Endothelial cell of umbilical vein (primary cell): ENCODE data around the gene MYLK. TPM values are rescaled to one million over a fixed set of nuclear protein-coding genes. Genes with fewer than 3 reads are reported as not detected.

Experiments
- BruUV-seq: library from RNA; stranded (reverse); fragments of 400-500 nt; replicated peaks from 2 replicates; lab custom pipeline; 2021; lab: Mats Ljungman, UMichigan
- CTCF ChIA-PET: fragments of 300-600, 350-600 bp; sonication (Branson Sonifier 250); formaldehyde crosslinking; loops from one replicate; lab custom pipeline; 2021; ENCODE audit warnings: antibody characterized with exemption, inconsistent platforms; lab: Charles Lee
- POLR2A ChIA-PET: fragments of 300-600, 350-600 bp; sonication (Branson Sonifier 250); formaldehyde crosslinking; loops from one replicate; lab custom pipeline; 2021; ENCODE audit warnings: antibody characterized with exemption, inconsistent platforms; lab: Charles Lee
- DNase-seq: peaks from one replicate; pipeline ENCODE4 v3.0.0-alpha.2; 2011; ENCODE audit warnings: low read depth, low spot score
- FAIRE-seq: peaks from 2 replicates; lab custom pipeline; 2011; peaks lifted over from hg19 to GRCh38; lab: Jason Lieb, UNC
- H2AFZ ChIP-seq: 2 replicates; pipeline ENCODE4 v1.6.0; 2012; ENCODE audit warnings: low read depth, low read length, control low read depth, inconsistent platforms
- H3K27ac ChIP-seq: 2 replicates; pipeline ENCODE4 v1.5.1; 2011; ENCODE audit warnings: low read depth, mild to moderate bottlenecking, control low read depth, low read length, moderate library complexity; ENCODE audit not compliant: insufficient read depth
- H3K27me3 ChIP-seq, 2 experiments: 2 replicates each; pipeline versions ENCODE4 v1.6.0 to v1.6.1; 2011; ENCODE audit warnings: low read length in 2 of 2, mixed read lengths in 1 of 2; ENCODE audit not compliant: control insufficient read depth in 2 of 2, insufficient read depth in 2 of 2
- H3K36me3 ChIP-seq, 2 experiments: 2 replicates in 1 of 2; 3 replicates in 1 of 2; pipeline ENCODE4 v1.5.1; 2011; ENCODE audit warnings: low read length in 2 of 2, mild to moderate bottlenecking in 1 of 2, moderate library complexity in 1 of 2; ENCODE audit not compliant: control insufficient read depth in 2 of 2, insufficient read depth in 2 of 2; ENCODE audit errors: extremely low read depth in 1 of 2
- H3K4me1 ChIP-seq: 3 replicates; pipeline ENCODE4 v1.5.1; 2011; ENCODE audit warnings: mild to moderate bottlenecking, low read length; ENCODE audit not compliant: control insufficient read depth, insufficient read depth; ENCODE audit errors: extremely low read depth
- H3K4me2 ChIP-seq: 2 replicates; pipeline ENCODE4 v1.6.1; 2011; ENCODE audit warnings: low read length, control low read depth, mixed read lengths; ENCODE audit not compliant: insufficient read depth
- H3K4me3 ChIP-seq, 3 experiments: fragments of 200-600 bp in 1 of 3; sonication (generic), shearing (Covaris generic) in 1 of 3; replicated peaks in 1 of 3; 2 replicates each; pipeline ENCODE4 v1.5.1; 2011 to 2016; ENCODE audit warnings: control low read depth in 3 of 3, low read length in 3 of 3, mild to moderate bottlenecking in 2 of 3, inconsistent platforms in 1 of 3, low read depth in 1 of 3, moderate library complexity in 1 of 3; ENCODE audit not compliant: insufficient read depth in 1 of 3
- H3K79me2 ChIP-seq: 2 replicates; pipeline ENCODE4 v1.6.0; 2012; ENCODE audit warnings: low read length, inconsistent platforms; ENCODE audit not compliant: control insufficient read depth, insufficient read depth
- H3K9ac ChIP-seq: replicated peaks from 2 replicates; pipeline ENCODE3; 2011; ENCODE audit warnings: low read length, control low read depth; ENCODE audit not compliant: insufficient read depth; ENCODE audit errors: extremely low read depth
- H3K9me1 ChIP-seq: replicated peaks from 3 replicates; pipeline ENCODE4 v1.6.0; 2011; ENCODE audit warnings: mild to moderate bottlenecking, low read length; ENCODE audit not compliant: control insufficient read depth, insufficient read depth; ENCODE audit errors: extremely low read depth
- H3K9me3 ChIP-seq: replicated peaks from 2 replicates; pipeline ENCODE4 v1.5.1; 2012; ENCODE audit warnings: low read length, inconsistent platforms; ENCODE audit not compliant: control insufficient read depth, insufficient read depth
- H4K20me1 ChIP-seq: replicated peaks from 2 replicates; pipeline ENCODE3; 2011; ENCODE audit warnings: mild to moderate bottlenecking, low read length; ENCODE audit not compliant: control insufficient read depth, insufficient read depth; ENCODE audit errors: extremely low read depth
- CTCF ChIP-seq, 2 donors: IDR thresholded peaks; 1 replicate in 1 of 2; 2 replicates in 1 of 2; pipeline ENCODE4 v1.5.1; 2011; ENCODE audit warnings: low read length in 2 of 2, mild to moderate bottlenecking in 2 of 2, moderate library complexity in 2 of 2, control low read depth in 1 of 2, inconsistent platforms in 1 of 2, low read depth in 1 of 2; ENCODE audit not compliant: insufficient read depth in 1 of 2; ENCODE audit errors: extremely low read depth in 1 of 2
- EZH2 ChIP-seq: IDR thresholded peaks from 2 replicates; pipeline ENCODE4 v1.6.1; 2012; ENCODE audit warnings: borderline replicate concordance, low read depth, mild to moderate bottlenecking, moderate library complexity, low read length, inconsistent platforms; ENCODE audit not compliant: severe bottlenecking
- FOS ChIP-seq: IDR thresholded peaks from 2 replicates; pipeline ENCODE4 v1.6.1; 2011; ENCODE audit warnings: mild to moderate bottlenecking, low read length, moderate library complexity, borderline replicate concordance; ENCODE audit not compliant: insufficient read depth
- GATA2 ChIP-seq: IDR thresholded peaks from 2 replicates; pipeline ENCODE4 v1.7.0; 2011; ENCODE audit warnings: low read depth, mild to moderate bottlenecking, moderate library complexity, mixed read lengths, low read length; ENCODE audit not compliant: insufficient read length, insufficient read depth
- JUN ChIP-seq: IDR thresholded peaks from 2 replicates; pipeline ENCODE4 v1.6.1; 2011; ENCODE audit warnings: borderline replicate concordance, low read depth; ENCODE audit not compliant: insufficient read length, insufficient read depth
- MAX ChIP-seq: IDR thresholded peaks from 2 replicates; pipeline ENCODE4 v1.6.1; 2011; ENCODE audit not compliant: insufficient read depth, insufficient read length
- MYC ChIP-seq: IDR thresholded peaks from one replicate; pipeline ENCODE4 v1.6.1; 2011; ENCODE audit warnings: mild to moderate bottlenecking, low read depth, low read length
- POLR2A ChIP-seq: IDR thresholded peaks from 2 replicates; pipeline ENCODE4 v1.6.1; 2012; ENCODE audit warnings: low read depth, mild to moderate bottlenecking, control low read depth, low read length
- POLR2AphosphoS5 ChIP-seq: IDR thresholded peaks from 2 replicates; pipeline ENCODE4 v1.6.1; 2012; ENCODE audit warnings: low read depth, mild to moderate bottlenecking, control low read depth, low read length, moderate library complexity; ENCODE audit not compliant: insufficient read depth
- dilution Hi-C: fragments of 300-500 bp; cut with MboI; formaldehyde crosslinking; loops from one replicate; pipeline ENCODE4 v1.15.0; 2019; ENCODE audit warnings: low sequenced_read_pairs; ENCODE audit not compliant: extremely low pct_ligation_motif_present
- intact Hi-C: fragments of 100-400 bp; cut with micrococcal nuclease; formaldehyde crosslinking; loops from one replicate; pipeline ENCODE4 v1.10.0; 2022
- polyA plus RNA-seq, 4 experiments: library from polyadenylated mRNA; depleted of rRNA in 3 of 4; stranded (reverse) in 3 of 4; unstranded in 1 of 4; fragments of >200 nt; gene quantifications; 2 replicates each; pipeline versions ENCODE4 v1.2.1 to v1.2.3, GENCODE V29; 2011 to 2012; ENCODE audit warnings: missing spikeins in 1 of 4
- total RNA-seq: library from RNA; stranded (reverse); gene quantifications from 2 replicates; pipeline ENCODE4 v1.2.3, GENCODE V29; 2021

Gene MYLK
- total and polyA plus RNA-seq, 2 donors (not counting 3 experiments of a cell fraction or from before 2014, with no cell fraction given): 10.0 to 22.2 TPM

GRCh38 chr3:123584988-123585937 lies 298.9 kb downstream of the MYLK start, which contains the start of gene HACD2:
HACD2 (minus strand) TSS chr3:123585053; CDS start chr3:123585027, 26 bp downstream.
- Histone ChIP-seq H3K4me3 (peak within 1 kb of the TSS; percentile 66 to 87 (median 85)), H2AFZ (peak within 1 kb of the TSS; percentile 98), H3K9ac (peak within 1 kb of the TSS; percentile 88), H3K27me3 (no peaks in the 10 kb centered on the region), H3K9me3 (no peaks in the 10 kb centered on the region), H3K4me2 (peak within 1 kb of the TSS; percentile 95), H3K79me2 (peaks cover 8% of the 10 kb centered on the region), H3K4me1 (peaks cover 7% of the 10 kb centered on the region), H3K27ac (peak within 1 kb of the TSS; percentile 90), H4K20me1 (no peaks in the 10 kb centered on the region), H3K9me1 (no peaks in the 10 kb centered on the region), H3K36me3 (no peaks in the 10 kb centered on the region)
- dilution Hi-C loops (no loop called here), intact Hi-C loops (loop anchor here (1.0 to 10.0 kb wide), 3 partner anchors 57 to 847 kb away; no protein-coding TSS in a partner anchor)
- FAIRE-seq: peak; percentile 92
- ChIA-PET CTCF (interaction anchor here (0.8 to 3.5 kb wide), 6 partner anchors 10 to 57 kb away, joined by 4 to 16 read pairs (median 6); no protein-coding TSS in a partner anchor), POLR2A (interaction anchor here (1.1 kb wide), 1 partner anchor 10 kb away, joined by 3 read pairs; no protein-coding TSS in a partner anchor)
- TSS peak; percentile 68 for BruUV-seq
- TF ChIP-seq JUN: no peak
- no peak for TF ChIP-seq CTCF (IDR thresholded peaks at IDR 0.05; ENCODE audit: extremely low read depth in 1 of 2, insufficient read depth in 1 of 2, low read depth in 1 of 2, low read length in 2 of 2)
- TF ChIP-seq MAX: peak; percentile 25
- TF ChIP-seq FOS: no peak
- no peak for TF ChIP-seq MYC
- peak; percentile 87 for TF ChIP-seq POLR2AphosphoS5
- peak; percentile 91 for TF ChIP-seq POLR2A
- no peak for TF ChIP-seq GATA2
- TF ChIP-seq EZH2: no peak
- peak; percentile 98 for DNase-seq
